GM10248 (cell line): ENCODE data around the gene PDCD6IP.

Source experiments
- CTCF ChIA-PET: fragments of 300-600 bp; sonication (Branson Sonifier 250); formaldehyde crosslinking; extraction: SDS; loops from one replicate; lab custom pipeline; 2021; ENCODE audit warnings: antibody characterized with exemption; lab: Yijun Ruan, JAX
- POLR2A ChIA-PET: fragments of 350-650 bp; sonication (Branson Sonifier 250); formaldehyde crosslinking; extraction: SDS; loops from one replicate; lab custom pipeline; 2020; ENCODE audit warnings: antibody characterized with exemption; lab: Yijun Ruan, JAX
- DNase-seq: peaks from one replicate; pipeline ENCODE4 v3.0.0; 2012; ENCODE audit errors: extremely low spot score
- TF ChIP-seq, protein P1 (sequence below): IDR thresholded peaks from 2 replicates; pipeline ENCODE4 v1.5.1; 2012; ENCODE audit warnings: mild to moderate bottlenecking, low read depth; ENCODE audit errors: extremely low read depth, missing control alignments, control extremely low read depth

PDCD6IP gene

DNA sequence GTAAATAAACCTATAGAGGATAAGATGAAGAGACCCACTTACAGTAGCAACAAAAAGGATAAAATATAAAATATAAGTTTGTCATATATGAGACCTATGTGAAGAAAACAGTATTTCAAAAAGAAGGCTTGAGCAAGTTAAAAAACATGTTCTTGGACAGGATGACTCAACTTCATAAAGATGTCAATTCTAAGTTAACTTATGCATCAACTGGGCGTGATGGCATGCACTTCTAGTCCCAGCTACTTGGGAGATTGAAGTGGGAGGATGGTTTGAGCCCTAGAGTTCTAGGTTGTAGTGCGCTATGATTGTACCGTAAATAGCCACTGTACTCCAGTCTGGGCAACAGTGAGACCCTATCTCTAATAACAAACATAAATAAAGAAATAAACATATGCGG is 59.7 kb downstream of the PDCD6IP start:
- CTCF ChIA-PET: no interaction called here
- DNase-seq: no peak
- TF ChIP-seq, protein P1, sequence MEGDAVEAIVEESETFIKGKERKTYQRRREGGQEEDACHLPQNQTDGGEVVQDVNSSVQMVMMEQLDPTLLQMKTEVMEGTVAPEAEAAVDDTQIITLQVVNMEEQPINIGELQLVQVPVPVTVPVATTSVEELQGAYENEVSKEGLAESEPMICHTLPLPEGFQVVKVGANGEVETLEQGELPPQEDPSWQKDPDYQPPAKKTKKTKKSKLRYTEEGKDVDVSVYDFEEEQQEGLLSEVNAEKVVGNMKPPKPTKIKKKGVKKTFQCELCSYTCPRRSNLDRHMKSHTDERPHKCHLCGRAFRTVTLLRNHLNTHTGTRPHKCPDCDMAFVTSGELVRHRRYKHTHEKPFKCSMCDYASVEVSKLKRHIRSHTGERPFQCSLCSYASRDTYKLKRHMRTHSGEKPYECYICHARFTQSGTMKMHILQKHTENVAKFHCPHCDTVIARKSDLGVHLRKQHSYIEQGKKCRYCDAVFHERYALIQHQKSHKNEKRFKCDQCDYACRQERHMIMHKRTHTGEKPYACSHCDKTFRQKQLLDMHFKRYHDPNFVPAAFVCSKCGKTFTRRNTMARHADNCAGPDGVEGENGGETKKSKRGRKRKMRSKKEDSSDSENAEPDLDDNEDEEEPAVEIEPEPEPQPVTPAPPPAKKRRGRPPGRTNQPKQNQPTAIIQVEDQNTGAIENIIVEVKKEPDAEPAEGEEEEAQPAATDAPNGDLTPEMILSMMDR: no peak
- POLR2A ChIA-PET: no interaction called here

DNA sequence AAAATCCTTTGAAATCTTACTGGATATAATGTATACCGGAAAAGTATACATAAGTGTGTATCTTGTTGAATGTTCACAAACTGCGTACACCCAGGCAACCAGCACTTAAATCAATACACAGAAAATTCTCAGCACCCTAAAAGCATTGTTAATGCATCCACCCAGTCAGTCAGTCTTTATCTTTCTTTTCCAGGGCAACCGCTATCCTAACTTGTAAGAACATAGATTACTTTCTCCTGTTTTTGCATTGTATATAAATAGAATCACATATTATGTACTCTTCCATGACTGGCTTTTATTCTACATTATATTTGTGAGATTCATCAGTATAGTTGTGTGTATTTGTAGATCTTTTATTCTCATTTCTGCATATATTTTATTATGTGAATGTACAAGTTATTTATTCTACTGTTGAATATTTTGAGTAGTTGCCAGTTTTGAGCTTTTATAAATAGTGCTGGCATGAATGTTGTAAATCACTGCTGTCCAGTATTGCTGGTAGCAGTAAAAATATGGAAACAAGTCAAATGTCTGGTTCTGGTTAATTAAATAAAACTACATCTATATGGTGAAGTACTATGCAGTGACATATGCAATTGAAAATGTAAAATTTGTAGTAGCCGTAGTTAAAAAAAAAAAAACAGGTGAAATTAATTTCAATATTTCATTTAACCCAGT is 62.1 kb downstream of the PDCD6IP start:
- no peak for DNase-seq
- CTCF ChIA-PET: interaction anchor here (0.6 kb wide), 1 partner anchor 15 kb away, joined by 3 read pairs; no protein-coding TSS in a partner anchor
- TF ChIP-seq, protein P1: no peak
- POLR2A ChIA-PET: no interaction called here

- POLR2A ChIA-PET: no interaction called here
- TF ChIP-seq, protein P1: no peak
- CTCF ChIA-PET: no interaction called here
- no peak for DNase-seq
Measured at GRCh38 chr3:33865133-33865532, 66.7 kb downstream of the PDCD6IP start.

- ChIA-PET CTCF (interaction anchor here (1.9 kb wide), 1 partner anchor 15 kb away, joined by 9 read pairs; no protein-coding TSS in a partner anchor), POLR2A (no interaction called here)
- DNase-seq: no peak
- TF ChIP-seq, protein P1: no peak
Measured at GRCh38 chr3:33868309-33868708, 69.9 kb downstream of the PDCD6IP start.

DNA sequence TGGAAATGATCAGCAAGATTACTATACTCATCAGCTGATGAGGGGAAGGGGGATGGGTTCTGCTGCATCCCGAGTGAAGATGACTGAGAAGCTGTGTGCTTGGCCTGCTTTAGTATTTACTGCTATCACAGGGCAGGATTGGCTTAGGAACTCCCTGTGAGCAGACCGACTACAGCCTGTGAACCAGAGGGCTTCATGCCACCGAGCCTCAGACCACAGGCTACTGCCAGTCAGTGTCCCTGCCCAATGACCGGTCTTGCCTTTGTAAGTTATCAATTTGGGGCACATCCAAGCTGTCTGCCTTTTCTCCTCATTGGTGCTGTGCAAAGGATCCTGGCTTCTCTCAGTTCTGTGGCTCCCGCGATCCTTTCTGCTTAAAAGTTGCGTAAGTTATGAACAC is 71.5 kb downstream of the PDCD6IP start:
- ChIA-PET POLR2A (no interaction called here), CTCF (interaction anchor here (2.1 kb wide), 1 partner anchor 14 kb away, joined by 10 read pairs; no protein-coding TSS in a partner anchor)
- TF ChIP-seq, protein P1: no peak
- DNase-seq: no peak

DNA sequence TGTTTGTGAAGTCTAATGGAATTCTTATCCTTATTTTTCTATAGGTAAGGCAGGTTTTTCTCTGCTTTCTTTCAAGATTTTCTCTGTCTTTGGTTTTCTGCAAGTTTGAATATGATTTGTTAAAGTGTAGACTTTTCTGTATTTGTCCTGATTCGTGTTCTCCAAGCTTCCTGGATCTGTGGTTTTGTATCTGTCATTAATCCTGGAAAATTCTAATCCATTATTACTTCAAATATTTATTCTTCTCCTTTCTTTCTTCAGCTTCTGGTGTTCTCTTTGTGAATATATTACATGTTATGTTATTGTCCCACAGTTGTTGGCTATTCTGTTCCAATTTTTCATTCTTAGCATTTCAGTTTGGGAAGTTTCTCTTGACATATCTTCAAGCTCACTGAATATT is 76.4 kb downstream of the PDCD6IP start:
- DNase-seq: no peak
- ChIA-PET CTCF (interaction anchor here (1.0 to 5.1 kb wide), 3 partner anchors 9 to 15 kb away, joined by 3 to 32 read pairs (median 3); no protein-coding TSS in a partner anchor), POLR2A (no interaction called here)
- TF ChIP-seq, protein P1: no peak

DNA sequence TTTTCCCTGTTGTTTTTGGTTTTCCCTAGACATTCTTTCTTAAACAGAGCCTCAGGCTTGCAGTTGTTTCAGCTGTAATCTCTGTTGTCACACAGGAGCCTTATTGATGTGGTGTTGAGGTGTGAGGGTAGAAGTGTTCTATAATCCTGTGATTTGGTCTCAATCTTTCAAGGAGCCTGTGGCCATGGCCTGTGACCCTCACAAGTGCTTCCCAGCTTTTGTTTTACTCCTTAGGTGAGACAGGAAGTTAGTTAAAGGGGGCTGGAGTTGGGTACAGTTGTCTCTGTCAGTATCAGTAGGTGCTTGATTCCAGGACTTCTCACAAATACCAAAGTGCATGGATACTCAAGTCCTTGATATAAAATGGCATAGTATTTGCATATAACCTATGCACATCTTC is 77.2 kb downstream of the PDCD6IP start:
- POLR2A ChIA-PET: no interaction called here
- CTCF ChIA-PET: interaction anchor here (1.2 to 5.1 kb wide), 2 partner anchors 8 to 16 kb away, joined by 3 to 32 read pairs; no protein-coding TSS in a partner anchor
- no peak for DNase-seq
- TF ChIP-seq, protein P1: no peak
